SKM-1 (cell line): ENCODE data around the gene CSTB.
A peak's percentile ranks its signal among the peaks of the same experiment; 100 is the strongest.

Experiments used
- DNase-seq: peaks from one replicate; lab custom pipeline; 2025; ENCODE audit not compliant: unreplicated experiment; lab: John Stamatoyannopoulos, UW

Gene CSTB

DNA sequence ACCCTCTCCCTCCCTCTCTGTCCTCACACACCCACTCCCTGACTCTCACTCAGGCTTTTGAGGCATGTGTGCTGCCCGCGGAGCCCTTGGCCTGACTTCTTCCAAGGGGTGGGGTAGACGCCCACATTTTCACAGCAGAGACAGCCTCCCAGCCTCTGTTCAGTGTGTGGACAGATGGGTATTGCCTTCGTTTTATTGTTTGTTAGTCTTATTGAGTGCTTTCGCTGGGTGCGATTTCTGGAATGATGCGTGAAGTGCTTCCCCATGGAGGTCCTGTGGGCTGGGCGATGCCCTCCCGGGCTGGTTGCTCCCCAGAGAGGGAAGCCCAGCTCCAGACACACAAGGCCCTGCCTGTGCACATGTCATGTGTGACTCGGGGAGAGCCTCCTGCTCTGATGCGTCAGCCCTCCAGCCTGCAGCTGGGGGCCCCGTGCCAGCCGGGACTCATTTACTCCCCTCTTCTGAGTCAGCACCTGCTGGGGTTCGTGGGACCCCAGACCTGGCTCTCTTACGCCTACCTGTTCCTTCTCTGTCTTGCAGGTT, 42.5 kb downstream of the CSTB start:
- no peak for DNase-seq

DNA sequence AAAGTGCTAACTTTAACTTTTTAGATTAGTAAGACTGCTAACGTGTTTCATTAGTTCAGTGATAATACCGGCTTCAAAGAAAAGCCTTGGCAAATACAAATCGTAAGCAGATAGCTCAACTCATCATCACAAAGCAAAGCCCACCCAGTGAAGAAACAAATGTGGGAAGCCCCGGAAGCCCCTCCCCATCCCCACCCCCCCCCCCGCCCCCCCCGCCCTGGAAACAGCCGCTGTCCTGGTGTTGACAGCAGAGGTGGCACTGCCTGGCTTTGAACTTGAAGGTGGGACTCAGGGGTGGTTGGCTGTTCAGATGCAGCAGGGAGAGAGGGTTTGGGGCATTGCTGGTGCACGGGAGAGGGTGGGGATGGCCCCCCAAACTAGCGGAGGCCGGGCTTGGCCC, 43.0 kb downstream of the CSTB start:
- no peak for DNase-seq

DNA sequence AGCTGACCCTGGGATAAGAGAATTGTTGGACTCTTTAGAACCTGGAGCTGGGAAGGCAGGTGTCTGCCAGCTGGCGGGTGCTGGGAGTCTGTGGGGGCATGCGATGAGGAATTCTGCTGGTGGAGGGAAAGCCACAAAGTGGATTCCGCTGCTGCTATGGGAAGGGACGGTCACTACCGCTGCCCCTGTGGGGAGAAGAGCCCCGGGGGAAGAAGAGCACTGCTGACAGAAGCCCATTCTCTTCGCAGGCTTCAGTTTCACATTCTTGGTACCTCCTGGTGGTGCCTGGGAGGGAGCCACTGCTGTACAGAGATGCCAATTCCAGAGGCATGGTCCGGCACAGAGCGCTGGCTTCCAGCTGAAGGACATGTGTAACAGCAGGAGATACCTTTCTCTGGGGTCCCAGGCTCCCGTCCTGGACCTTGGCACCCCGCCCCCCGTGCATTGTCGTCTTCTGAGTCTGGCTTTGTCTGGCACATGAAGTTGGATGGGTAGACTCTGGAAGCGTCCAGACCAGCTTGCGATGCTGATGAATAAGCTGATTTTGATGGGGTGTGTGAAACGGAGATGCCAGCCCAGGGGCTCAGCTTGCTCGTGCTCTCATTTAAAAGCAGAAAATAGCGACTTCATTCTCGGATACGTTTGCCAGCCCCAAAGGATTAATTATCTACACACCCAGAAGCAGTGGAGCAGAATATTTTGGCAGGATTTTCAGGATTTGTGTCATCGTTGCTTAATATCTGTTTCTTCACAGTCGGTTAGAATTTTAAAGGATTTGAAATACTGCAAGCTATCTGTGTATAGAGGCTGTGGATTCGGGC, 44.0 kb downstream of the CSTB start:
- no peak for DNase-seq

DNA sequence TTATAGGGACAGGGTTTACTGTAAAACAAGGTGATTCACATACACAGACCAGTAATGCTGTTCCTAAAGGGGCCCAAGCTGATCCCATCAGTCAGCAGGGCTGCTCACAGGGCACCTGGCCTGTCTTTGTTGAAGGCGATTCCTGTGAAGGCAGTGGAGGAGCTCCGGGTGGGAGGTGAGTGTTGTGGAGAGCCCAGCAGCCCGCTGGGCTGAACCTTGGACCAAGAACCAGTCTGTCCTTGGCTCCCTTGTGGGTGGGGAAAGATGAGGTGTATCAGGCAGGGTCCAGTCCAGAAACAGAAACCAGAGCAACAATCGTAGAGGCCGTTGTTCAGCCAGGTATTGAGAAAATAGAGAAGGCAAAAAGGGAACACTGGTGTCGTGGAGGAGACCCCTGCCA, 44.6 kb downstream of the CSTB start:
- no peak for DNase-seq

DNA sequence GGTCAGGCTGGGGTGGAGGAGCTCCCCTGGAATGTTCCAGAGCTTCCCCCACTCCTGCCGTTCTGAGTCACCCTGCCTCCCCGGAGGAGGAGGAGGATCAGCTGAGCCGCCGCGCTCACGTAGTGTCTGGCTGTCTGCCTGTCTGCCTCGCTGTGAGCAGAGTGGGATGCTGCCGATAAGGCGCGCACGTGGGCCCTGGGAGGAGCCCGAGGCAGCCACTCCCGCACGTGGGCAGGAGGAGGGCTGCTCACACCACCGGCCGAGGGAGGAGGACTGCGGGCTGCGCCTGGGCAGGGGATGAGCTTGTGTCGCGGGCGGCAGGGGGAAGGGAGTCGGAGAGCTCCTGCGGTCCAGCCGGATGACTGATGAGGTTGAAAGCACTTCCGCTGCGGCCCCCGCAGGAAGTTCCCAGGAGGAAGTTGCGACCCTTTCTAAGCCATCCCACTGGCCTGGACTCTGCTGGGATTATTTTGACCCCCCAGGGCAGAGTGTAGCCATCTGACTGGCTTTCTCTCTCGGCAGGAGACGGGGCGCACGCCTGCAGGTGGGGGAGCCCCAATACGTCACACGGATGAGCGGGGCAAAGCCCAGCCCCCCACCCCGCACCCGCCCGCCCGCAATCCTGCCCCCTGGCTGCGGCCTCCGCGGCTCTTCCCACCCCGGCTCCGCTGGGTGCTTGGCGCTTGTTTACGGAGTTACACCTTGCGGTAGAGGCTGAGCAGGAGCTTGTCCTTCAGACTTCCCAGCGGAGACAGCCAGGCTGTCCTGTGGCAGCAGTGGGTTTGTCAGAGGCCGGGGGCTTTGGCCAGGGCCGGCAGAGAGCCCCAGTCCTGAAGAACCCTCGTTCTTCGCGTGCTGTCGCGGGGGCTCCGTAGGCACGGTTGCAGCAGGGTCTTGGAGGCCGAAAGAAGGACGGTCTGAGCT, 47.4 kb downstream of the CSTB start:
- DNase-seq, result peak; percentile 82

DNA sequence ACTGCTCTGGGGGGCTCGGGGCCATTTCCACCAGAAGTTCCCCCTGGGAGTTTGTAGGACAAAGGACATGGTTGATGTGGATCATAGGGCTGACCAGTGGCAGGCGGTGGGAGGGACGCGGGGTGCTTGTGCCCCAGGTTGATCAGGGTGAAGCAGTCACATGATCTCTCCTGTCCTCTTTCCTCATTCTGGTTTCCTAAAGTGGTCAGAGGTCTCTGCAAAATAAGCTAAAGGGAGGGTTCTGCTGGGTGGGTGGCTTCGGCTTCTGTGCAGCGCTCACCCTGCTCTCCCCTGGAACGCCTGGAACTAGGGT, 48.0 kb downstream of the CSTB start:
- peak; percentile 48 for DNase-seq

DNA sequence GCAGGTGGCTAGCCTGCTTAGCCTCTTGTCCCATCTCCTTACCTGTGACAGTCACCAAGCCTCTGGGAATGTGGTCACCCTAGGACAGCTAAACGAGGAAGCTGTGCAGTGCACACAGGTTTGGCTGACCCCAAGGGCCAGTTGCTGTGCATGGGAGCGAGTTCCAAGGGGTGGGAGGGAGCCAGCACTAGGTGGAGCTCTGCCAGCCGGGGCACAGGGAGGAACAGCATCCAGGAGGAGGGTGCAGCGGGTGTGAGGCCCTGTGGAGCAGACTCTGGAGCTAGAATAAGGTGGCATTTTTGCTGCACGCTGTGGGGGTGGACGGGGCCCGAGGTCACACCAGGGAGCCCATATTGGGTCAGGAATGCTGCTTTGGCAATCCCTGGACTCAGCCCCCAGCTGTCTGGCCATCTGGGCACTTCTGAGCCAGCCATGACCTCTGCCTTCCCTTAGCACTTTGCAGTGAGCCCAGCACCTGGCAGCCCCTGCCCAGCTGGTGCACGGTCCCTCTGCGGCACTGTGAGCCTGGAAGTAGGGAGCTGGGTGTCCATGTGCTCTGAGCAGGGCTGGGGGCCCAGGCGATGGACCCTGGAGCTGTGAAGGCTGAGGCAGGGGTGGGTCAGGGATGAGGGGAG, 48.5 kb downstream of the CSTB start:
- DNase-seq, result no peak

DNA sequence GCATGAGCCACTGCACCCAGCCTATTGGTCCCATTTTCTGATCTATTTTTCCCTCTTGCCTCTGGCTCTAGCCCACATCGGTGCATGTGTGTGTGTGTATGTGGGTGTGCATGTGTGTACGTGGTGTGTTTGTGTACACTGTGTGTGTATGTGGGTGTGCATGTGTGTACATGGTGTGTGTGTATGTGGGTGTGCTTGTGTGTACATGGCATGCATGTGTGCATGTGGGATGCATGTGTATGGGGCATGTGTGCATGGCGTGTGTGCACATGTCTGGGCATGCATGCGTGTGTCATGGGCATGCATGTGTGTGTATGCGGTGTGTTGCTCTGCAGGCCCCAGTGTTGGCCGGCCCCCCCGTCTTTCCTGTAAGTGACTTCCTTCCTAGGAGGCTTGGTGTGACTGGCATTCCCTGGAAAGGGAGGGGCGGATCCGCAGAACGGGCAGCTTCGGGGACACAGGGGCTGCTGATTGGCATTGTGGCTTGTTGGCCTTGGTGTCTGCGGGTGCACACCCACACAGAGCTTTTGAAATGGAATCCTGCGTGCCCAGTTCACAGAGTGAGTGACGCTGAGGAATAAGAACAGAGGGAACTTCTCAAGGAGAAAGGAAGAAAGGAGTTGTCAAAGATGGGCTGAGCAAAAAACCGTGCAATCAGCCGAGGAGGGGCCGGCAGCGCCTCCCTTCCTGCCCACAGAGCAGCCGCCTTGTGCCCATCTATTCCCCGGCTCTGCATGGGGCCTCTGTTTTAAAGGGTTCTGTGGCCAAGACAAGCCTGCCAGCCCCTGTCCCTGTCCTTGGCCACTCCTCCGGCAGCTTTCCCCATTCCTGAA, 49.2 kb downstream of the CSTB start:
- no peak for DNase-seq
